ENCODE results near the gene CAMK2N2. TPM values are rescaled to one million over a fixed set of nuclear protein-coding genes. Genes with fewer than 3 reads are reported as not detected.

CAMK2N2 gene
- total RNA-seq, 1 donor from 2014 or later, result 0.58 TPM

DNA sequence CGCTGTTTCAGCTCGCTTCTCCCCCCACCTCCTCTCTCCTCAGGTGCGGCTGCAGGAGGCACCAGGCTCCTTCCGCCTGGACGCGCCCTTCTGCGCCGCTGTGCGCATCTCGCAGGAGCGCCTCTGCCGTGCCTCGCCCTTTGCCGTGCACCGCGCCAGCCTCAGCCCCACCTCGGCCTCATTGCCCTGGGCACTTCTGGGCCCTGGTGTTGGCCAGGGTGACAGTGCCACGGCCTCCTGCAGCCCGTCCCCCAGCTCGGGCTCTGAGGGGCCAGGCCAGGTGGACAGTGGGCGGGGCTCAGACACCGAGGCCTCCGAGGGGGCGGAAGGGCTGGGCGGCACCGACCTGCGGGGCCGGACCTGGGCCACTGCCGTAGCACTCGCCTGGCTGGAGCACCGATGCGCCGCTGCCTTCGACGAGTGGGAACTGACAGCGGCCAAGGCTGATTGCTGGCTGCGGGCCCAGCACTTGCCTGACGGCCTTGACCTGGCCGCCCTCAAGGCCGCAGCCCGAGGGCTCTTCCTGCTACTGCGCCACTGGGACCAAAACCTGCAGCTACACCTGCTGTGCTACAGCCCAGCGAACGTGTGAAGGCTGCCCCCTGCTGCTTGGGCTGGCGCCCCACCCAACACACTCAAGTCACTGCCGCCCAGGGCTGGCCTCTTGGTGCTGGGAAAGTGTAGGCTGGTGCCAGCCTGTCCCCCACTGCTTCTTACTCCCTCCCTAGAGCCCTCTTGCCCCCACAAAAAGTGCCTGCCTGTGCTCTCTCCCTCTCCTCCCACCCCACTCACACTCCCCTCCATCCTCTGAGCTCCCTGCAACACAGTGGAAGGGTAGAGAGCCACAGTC is 19.7 kb downstream of the CAMK2N2 start:
- DNase-seq (ENCODE audit: extremely low read depth, low read depth, low spot score), result no peak

DNA sequence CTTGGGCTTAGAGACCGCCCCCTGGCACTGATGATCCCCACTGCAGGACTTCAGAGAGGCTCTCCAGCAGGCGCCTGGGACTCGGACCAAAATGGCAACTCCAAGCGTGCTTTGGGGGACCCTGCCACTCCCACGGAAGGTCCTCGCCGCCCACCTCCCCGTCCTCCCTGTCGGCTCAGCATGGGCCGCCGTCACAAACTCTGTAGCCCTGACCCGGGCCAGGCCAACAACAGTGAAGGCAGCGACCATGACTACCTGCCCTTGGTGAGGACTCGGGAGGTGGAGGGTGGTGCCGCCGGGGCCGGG is 20.3 kb downstream of the CAMK2N2 start:
- no peak for DNase-seq (ENCODE audit: extremely low read depth, low read depth, low spot score)

DNA sequence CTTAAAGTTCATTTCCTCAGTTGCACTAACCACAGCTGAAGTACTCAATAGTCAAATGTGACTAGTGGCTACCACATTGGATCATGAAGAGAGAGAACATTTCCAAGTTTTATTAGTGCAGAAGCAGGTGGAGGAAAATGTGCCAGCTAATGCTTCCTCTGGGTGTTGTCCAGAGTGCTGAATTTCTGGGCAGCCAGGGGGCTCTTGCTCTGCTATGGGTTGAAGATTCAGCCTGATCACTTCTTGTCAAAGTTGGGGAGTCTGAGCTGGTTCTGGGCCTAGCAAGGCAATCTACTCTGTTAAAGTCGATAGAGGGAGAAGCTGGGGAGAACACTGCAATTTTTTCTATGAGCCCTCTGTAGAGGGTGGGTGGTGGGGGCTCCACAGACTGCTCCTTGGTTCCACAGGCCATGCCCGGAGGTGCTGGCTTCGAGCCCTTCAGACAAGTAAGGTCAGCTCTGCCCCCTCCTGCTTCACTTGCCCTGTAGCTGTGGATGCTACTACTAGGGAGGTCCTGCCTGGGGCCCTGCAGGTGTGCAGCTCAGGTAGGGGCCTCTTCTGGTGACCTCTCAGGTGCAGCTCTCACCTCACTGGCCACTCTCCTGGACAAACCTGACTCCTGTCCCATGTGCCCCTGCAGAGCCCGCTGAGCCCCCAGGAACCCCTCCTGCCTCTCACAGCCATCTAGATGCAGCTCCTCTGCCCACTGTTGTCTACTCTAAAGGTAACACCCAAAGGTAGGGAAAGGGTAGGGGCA is 20.8 kb downstream of the CAMK2N2 start:
- no peak for DNase-seq (ENCODE audit: extremely low read depth, low read depth, low spot score)

DNA sequence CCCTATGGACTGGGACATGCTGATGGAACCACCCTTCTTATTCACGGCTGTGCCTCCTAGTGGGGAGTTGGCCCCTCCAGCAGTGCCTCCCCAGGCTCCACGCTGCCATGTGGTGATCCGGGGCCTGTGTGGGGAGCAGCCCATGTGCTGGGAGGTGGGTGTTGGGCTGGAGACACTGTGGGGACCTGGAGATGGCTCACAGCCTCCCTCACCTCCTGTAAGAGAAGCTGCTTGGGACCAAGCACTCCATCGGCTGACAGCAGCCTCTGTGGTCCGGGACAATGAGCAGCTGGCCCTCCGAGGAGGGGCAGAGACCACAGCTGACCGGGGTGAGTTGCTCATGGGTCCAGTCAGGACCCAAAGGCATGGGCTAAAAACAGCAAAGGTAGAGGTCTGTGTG is 21.6 kb downstream of the CAMK2N2 start:
- DNase-seq (ENCODE audit: extremely low read depth, low read depth, low spot score), result no peak

DNA sequence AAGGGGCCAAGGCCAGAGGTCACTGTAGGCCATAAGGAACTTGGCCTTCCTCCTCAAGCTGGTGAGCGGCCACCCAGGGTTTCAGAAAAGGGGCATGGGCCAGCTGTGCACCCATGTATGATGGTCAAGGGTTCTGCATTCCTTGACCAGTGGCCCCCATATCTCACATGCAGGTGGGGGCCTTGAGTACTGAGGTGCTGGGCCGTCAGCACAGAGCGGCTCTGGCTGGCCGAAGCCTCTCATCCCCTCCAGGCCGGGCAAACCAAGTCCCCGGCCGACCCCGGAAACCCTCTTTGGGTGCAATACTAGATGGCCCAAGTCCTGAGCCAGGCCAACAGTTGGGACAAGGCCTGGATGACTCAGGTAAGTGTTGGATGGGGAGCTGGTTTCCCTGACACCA is 22.1 kb downstream of the CAMK2N2 start:
- DNase-seq (ENCODE audit: extremely low read depth, low read depth, low spot score), result no peak

DNA sequence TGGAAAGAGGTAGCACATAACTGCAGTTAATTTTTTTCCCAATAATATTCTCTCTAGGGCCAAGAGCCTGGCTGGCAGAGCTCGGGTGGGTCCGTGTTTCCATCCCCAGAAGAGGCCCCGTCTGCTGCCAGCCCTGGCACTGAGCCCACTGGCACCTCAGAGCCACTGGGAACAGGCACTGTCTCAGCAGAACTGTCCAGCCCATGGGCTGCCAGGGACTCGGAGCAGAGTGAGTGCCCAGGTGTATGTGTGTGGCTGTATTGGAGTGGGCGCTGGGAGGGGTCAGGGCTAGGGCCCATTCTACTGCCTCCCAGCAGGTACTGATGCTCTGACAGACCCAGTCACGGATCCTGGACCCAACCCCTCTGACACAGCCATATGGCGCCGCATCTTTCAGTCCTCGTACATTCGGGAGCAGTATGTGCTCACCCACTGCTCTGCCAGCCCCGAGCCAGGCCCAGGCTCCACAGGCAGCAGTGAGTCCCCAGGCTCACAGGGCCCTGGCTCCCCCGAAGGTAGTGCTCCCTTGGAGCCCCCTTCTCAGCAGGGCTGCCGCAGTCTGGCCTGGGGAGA is 23.0 kb downstream of the CAMK2N2 start:
- DNase-seq (ENCODE audit: extremely low read depth, low read depth, low spot score), result no peak

DNA sequence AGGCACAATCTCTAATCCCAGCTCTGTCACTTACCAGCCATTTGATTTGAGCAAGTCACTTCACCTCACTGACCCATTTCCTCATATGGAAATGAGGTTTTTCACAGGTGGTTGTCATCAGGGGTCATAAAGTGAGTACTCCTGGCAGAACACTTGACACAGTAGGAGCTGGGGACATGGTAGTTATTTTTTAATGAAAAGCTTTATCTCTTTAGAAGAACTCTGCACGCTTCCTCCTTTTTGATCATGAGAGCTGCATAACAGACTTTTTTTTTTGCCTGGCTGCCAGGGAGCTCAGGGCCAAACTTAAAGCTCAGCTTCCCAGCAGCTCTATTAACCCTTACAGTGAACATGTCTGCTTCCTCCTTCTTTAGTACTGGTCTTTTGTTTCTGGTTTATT is 23.5 kb downstream of the CAMK2N2 start:
- DNase-seq (ENCODE audit: extremely low read depth, low read depth, low spot score), result no peak

DNA sequence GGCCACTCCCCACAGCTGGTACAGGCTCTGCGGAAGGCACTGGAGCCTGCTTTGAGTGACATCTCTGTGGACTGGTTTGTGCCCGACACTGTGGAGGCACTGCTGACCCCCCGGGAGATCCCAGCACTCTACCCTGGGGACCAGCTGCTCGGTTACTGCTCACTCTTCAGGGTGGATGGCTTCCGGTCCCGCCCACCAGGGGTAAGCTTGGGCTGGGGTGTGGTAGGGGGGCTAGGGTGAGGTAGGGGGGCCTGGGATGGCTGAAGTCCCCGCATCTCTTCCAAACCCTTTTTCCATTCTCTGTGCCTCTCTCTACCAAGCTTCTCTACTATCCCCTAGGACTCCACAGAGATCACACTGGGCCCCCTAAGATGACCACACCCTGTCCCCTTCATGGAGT is 24.1 kb downstream of the CAMK2N2 start:
- no peak for DNase-seq (ENCODE audit: extremely low read depth, low read depth, low spot score)

DNA sequence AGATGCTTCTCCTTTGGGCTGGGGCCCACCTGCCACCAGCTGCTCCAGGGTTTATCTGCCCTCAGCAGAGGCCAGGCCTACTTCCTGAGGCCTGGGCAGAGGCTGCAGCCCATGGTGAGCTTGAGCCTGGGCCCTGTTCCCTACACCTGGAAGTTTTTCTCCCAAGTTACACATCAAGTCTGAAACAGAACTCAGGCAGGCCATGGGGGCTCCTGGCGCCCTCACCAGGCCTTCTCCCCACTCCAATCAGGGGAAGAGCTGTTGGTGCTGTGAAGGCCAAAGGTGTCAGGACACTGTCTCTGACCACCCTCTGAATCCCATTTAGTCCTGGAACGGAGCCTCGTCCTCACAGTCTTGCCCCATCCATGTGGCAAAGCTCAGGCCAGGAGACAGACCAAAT is 24.7 kb downstream of the CAMK2N2 start:
- DNase-seq (ENCODE audit: extremely low read depth, low read depth, low spot score), result no peak

DNA sequence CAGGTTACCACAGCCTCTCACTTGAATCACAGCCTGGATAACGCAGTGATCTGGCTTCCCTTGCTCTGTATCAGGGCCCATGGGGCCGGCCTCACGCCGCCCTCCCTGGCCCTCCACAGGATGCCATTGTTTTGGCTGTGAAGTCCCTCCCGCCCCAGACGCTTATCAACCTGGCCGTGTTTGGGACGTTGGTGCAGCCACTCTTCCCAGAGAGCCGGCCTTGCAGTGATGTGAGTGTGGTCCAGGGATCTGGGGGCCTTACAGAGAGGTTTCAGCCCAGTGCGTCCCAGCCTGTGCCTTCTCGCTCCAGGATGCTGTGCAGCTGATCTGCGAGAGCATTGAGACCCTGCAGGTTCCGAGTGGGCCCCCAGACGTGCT is 25.3 kb downstream of the CAMK2N2 start:
- DNase-seq (ENCODE audit: extremely low read depth, low read depth, low spot score), result no peak

DNA sequence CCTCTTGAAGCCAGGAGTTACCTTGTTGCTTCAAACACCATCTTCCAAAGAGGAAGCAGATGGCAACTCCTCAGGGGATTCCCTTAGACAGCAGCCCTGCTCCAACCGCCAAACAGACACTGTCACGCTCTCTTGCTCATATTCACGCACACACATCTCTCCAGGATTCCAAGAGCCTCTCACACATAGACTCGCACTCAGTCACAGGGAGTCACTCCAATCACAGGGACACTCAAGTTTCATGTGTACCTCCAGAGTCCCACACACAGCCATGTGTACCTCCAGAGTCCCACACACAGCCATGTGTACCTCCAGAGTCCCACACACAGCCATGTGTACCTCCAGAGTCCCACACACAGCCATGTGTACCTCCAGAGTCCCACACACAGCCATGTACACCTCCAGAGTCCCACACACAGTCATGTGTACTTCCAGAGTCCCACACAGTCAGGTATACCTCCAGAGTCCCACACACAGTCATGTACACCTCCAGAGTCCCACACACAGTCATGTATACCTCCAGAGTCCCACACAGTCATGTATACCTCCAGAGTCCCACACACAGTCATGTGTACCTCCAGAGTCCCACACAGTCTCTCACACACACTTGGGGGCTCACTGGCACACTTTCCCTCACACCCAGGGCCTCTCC is 25.8 kb downstream of the CAMK2N2 start:
- DNase-seq (ENCODE audit: extremely low read depth, low read depth, low spot score), result no peak

DNA sequence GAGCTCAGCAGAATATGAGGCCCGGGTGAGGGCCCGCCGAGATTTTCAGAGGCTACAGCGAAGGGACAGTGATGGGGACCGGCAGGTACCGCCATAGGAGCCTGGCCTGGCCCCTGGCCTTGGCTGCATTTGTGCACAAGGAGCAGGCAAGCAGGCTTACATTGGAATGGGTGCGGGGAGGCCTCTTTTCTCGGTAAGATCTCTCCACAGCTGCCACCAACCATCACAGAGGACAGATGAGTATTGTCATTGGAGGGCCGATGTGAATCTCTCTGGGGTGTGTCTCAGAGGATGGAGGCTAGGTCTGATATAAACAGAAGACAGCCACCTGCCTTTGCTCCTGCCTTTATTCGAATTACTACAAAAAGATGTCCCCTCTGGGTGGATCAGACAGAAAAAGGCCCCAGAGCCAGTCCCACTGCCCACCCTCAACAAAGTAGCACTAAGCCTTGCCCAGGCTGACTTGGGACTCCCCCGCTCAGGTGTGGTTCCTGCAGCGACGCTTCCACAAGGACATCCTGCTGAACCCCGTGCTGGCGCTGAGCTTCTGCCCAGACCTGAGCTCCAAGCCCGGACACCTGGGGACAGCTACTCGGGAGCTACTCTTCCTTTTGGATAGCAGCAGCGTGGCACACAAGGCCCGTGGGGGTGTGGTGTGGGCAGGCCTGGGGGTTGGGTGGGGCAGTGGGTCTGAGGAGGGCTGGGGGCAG is 26.5 kb downstream of the CAMK2N2 start:
- DNase-seq (ENCODE audit: extremely low read depth, low read depth, low spot score), result no peak

DNA sequence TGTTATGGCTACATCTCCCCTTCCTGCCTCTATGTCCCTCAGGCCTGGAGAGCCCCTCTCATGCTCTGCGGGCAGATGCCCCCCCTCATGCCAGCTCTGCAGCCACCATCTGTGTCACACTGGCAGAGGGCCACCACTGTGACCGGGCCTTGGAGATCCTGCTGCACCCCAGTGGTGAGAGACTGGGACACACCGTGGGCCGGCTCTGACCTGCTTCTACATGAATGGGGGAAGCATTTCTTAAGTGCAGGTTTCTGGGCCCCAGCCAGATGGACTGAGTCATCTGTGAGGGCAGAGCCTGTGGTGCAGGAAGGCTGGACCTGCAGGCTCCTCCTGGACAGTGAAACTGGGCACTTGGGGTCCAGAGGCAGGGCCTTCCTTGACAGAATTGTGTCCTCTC is 27.1 kb downstream of the CAMK2N2 start:
- DNase-seq (ENCODE audit: extremely low read depth, low read depth, low spot score), result no peak

DNA sequence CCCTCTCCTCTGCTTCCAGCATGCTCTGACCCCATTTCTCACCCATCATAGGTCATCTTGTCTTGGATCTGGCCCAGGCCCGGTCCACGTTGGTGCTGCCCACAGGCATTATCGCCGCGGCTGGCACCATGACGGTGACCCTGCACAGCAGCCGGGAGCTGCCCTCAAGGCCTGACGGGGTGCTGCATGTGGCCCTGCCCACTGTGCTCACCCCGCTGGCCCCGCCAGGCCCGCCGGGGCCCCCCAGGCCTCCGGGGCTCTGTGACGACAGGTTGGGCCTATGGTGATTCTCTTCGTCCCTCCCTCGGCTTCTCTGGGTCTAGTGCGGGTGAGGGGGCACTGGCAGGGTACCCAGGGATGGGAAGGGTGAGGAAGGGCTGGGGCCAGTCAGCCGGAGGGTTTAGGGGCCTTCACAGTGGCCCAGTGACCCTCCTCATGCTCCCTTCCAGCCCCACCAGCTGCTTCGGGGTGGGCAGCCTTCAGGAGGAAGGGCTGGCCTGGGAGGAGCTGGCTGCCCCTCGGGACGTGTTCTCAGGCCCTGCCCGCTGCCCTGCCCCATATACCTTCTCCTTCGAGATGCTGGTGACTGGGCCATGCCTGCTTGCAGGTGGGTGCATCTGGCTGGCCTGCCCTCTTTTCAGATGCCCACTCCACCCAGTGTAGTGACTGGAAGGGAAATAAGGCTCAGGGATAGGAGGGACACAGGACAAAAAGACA is 28.1 kb downstream of the CAMK2N2 start:
- no peak for DNase-seq (ENCODE audit: extremely low read depth, low read depth, low spot score)

DNA sequence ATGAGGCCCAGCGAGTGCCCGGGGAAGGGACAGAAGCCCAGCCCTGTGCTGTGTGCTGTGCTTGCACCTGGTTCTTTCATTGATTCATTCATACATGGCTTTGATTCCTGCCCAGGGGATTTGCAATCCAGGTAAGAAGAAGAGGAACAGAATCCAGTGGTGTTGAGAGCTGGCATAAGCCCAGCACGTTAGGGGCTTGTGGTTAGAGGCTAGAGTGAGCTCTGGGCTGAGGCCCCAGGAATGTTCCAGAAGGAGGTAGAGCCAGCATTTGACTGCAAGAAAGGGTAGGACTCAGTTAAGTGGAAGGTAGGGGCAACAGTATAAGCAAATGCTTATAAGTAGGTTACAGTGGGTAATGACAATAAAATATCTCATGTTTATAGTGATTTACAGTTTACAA is 29.7 kb downstream of the CAMK2N2 start:
- DNase-seq (ENCODE audit: extremely low read depth, low read depth, low spot score), result no peak

DNA sequence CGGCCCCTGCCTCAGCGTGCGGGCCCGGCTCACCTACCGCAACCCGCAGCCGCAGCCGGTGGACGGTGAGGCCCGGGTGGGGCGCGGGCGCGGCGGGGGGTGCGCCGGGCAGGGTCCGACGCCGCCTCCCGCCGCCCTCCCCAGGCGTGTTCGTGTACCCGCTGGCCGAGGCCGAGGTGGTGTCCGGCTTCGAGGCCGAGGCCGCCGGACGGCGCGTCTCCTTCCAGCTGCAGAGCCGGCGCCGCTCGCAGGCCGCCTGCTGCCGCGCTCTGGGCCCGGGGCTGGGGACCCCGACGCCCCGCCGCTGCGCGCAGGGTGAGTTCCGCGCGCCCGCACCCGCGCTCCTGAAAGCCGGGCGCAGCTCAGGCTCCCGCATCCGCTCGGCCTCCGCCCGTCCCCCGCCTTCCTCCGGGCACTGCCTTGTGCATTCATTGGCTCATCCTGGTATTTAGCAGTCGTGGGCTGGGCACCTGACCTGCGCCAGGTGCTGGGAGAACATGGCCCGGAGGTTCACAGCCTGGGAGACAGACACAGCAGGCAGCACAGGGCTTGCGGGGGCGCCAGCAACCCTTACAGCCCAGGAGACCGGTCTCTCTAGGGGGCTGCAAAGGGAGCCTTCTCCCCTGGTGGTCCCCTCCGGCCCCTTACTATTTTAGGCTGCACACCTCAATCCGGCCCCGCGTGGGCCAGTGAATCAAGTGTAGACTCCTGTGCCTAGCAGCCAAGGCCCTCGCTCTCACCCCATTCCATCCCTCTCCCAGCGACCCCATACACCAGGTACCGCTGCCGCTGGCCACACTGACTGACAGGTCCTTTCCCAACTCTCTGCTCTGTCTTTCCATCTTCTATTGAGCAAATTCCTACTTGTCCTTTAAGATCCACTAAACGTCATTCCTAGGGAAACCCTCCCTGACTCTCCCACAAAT is 30.5 kb downstream of the CAMK2N2 start:
- no peak for DNase-seq (ENCODE audit: extremely low read depth, low read depth, low spot score)

DNA sequence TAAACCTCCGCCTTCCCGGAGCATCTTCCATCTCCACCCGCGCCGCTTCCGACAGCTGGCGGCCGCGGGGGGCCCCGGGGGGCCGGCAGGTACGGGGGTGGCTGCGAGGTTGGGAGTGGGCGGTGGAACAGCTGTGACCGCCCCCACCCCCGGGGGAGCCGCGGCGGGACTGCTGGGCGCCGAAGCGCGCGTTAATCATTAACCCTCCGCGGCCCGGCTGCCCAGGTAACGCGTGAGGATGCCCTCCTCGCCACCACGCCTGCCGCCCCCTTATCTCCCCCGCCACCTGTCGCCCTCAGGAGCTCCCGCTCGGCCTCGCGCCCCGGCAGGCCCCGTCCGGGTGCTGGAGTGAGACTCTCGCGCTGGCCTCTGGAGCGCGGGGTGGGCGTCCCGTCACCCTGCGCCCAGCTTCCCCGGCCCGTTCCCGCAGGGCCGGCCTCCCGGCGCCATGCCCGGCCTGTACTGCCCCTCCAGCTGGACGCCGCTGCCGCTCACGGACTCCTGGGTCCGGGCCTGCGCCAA is 31.2 kb downstream of the CAMK2N2 start:
- DNase-seq (ENCODE audit: extremely low read depth, low read depth, low spot score), result no peak

DNA sequence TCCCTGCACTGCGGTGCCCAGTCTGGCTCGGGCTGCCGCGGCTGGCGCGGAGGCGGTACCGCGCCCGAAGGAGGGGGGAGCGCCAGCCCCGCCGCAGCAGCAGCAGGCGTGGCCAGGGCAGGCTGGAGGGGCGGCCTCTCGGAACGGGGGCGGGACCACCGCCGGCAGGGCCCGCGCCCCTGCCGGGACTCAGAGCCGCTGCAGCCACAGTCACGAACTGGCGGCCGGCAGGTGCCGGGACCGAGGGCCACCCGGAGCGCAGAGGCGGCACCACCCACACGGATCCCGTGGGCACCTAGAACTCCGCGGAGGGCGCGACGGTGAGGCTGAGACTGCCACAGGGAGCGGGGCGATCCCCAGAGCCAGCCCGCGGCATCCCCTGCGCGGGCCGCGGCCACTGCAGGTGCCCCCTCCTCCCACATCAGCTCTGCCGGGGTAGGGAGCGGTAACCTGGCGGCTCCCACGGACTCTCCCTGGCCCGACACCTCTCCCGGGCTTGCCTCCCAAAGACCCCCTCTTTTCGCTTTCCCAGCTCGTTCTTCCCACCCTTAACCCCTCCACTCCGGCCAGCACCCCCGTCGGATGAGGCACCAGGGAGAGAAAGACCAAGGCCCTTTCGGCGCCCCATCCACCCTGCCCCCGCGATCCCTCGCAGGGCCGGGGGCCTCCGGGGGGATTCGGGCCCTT is 31.8 kb downstream of the CAMK2N2 start, which contains the start of gene VWA5B2:
Gene VWA5B2, plus strand, starts transcription at position 192 of the 687 bp plus-strand sequence. CDS start 944 bp downstream, outside the sequence.
- no peak for DNase-seq (ENCODE audit: extremely low read depth, low read depth, low spot score)

Data from glomerular endothelial cell (primary cell).